Esophagus squamous epithelium (tissue), 5 donors: ENCODE data around the gene CLDN25. TPM values are rescaled to one million over a fixed set of nuclear protein-coding genes. Genes with fewer than 3 reads are reported as not detected.
A peak's percentile ranks its signal among the peaks of the same experiment; 100 is the strongest.

ENCODE experiments used
- DNase-seq: peaks from one replicate; lab custom pipeline; 2025; lab: John Stamatoyannopoulos, UW
- H3K27ac ChIP-seq, 4 donors: fragments of 200-600 bp; sonication (generic); one replicate each; pipeline ENCODE4 v1.5.1; 2016 to 2019; ENCODE audit warnings: mild to moderate bottlenecking in 1 of 4
- H3K27me3 ChIP-seq, 4 donors: fragments of 200-600 bp; sonication (generic); 1 replicate in 3 of 4; 2 replicates in 1 of 4; pipeline versions ENCODE4 v1.5.1 to v1.6.0; 2017 to 2021; ENCODE audit warnings: antibody characterized with exemption in 1 of 4
- H3K36me3 ChIP-seq, 3 donors: fragments of 200-600 bp; sonication (generic); one replicate each; pipeline ENCODE4 v1.5.1; 2016 to 2019
- H3K4me1 ChIP-seq, 3 donors: fragments of 200-600 bp; sonication (generic); one replicate each; pipeline ENCODE4 v1.5.1; 2017 to 2019
- H3K4me3 ChIP-seq, 4 donors: fragments of 200-600 bp; sonication (generic); 1 replicate in 3 of 4; 2 replicates in 1 of 4; pipeline ENCODE4 v1.5.1; 2016 to 2019; ENCODE audit warnings: mild to moderate bottlenecking in 2 of 4, moderate library complexity in 1 of 4
- H3K9me3 ChIP-seq, 3 donors: fragments of 200-600 bp; sonication (generic); one replicate each; pipeline ENCODE4 v1.5.1; 2016 to 2019
- CTCF ChIP-seq, 6 experiments: fragments of 450-650 bp in 4 of 6; fragments of 200-600 bp in 2 of 6; sonication (generic) in 2 of 6; IDR thresholded peaks; one replicate each; pipeline ENCODE4 v1.5.1; 2016 to 2019; ENCODE audit warnings: antibody characterized with exemption in 6 of 6, mild to moderate bottlenecking in 4 of 6, moderate library complexity in 4 of 6
- POLR2A ChIP-seq, 4 donors: fragments of 450-650 bp; IDR thresholded peaks; one replicate each; pipeline ENCODE4 v1.6.1; 2017; ENCODE audit warnings: antibody characterized with exemption in 4 of 4, mild to moderate bottlenecking in 4 of 4, moderate library complexity in 3 of 4
- WGBS, 2 donors: methylation state at CpG; one replicate each; pipeline ENCODE4 v1.1.5; 2018; 5-methylcytosine and 5-hydroxymethylcytosine counted together
- intact Hi-C: fragments of 100-400 bp; cut with DNase I; formaldehyde crosslinking; loops from one replicate; pipeline ENCODE4 v1.15.0; 2022
- total RNA-seq, 4 donors: library from RNA; depleted of rRNA; stranded (reverse); fragments of >200 nt; gene quantifications; one replicate each; pipeline ENCODE4 v1.1.0, GENCODE V29; 2016
- donor health status: DM: yes; HTN: yes; CAD: no.

The CLDN25 gene
- total RNA-seq, 4 donors from 2014 or later: not detected

DNA sequence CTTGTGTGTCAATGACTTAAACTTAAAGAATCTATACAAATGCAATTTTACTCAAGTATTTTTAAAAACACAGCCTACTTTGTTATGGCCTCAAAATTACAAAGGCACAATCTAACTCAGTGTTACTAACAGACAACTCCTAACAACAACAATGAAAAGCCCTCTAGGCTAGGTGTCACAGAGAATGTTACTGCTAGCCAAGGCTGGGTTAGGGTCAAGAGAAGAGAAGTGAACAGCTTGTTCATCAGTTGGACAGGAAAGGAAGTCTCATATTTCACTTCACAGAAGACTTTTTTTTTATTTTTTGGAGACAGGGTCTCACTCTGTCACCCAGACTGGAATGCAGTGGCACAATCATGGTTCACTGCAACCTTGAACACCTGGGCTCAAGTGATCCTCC is 26.0 kb downstream of the CLDN25 start:
- no peaks in the 10 kb centered on the region for H3K9me3 ChIP-seq
- TF ChIP-seq POLR2A (IDR thresholded peaks at IDR 0.05): no peak
- no peak for TF ChIP-seq CTCF (IDR thresholded peaks at IDR 0.05)
- no peak overlapping the region for H3K4me3 ChIP-seq
- H3K27ac ChIP-seq: no peak overlapping the region
- intact Hi-C loops: no loop called here
- peaks cover 0 to 99% (median 13%) of the 10 kb centered on the region in 3 donors for H3K36me3 ChIP-seq
- DNase-seq: no peak
- no peaks in the 10 kb centered on the region for H3K4me1 ChIP-seq
- H3K27me3 ChIP-seq: no peaks in the 10 kb centered on the region

DNA sequence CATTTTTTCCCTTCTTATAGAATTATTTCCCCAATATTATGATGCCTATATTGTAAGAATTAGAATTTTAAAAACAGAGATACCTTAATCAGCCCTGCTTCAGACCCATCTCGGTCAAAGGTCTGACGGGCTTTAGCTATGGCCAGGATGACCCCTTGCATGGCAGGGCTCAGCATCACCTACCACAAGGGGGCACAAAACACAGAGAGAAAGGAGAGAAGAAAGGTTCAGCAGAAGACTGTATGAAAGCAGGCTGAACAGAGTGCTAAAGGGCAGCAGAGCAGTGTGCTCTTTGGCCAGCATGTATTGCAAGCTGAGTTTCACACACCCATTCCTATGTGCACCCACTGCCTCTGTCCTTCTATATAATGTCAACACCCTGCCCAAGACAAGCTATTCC is 26.8 kb downstream of the CLDN25 start:
- DNase-seq: no peak
- H3K4me3 ChIP-seq: no peak overlapping the region
- H3K27ac ChIP-seq: no peak overlapping the region
- no peaks in the 10 kb centered on the region for H3K9me3 ChIP-seq
- WGBS, 2 donors: 92 to 100% methylated on average over 2 of the region's 2 CpGs
- H3K4me1 ChIP-seq: no peaks in the 10 kb centered on the region
- intact Hi-C loops: no loop called here
- peaks cover 0 to 99% (median 13%) of the 10 kb centered on the region in 3 donors for H3K36me3 ChIP-seq
- TF ChIP-seq CTCF (IDR thresholded peaks at IDR 0.05) (peak in 4 of 6 experiments; percentile 12 to 47 (median 17)), POLR2A (IDR thresholded peaks at IDR 0.05) (no peak)
- H3K27me3 ChIP-seq: no peaks in the 10 kb centered on the region

DNA sequence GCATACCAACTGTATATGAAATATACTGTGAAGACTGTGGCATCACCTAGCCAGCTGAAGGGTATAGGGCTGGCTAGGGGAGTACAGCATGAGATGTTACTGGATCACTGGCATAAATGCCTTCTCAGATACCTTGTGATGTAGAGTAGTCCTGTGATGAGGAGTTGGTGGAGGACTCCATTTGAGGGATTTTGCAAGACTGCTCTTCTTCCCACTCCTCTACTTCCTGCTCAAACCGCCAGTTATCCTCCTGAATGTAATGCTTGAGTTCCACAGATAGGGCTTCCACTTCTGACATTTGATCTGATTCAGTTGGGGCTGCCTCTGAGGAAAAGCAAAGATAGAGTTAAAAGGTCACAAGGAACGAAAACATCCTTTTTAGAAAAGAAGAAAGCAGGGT is 29.3 kb downstream of the CLDN25 start:
- H3K4me3 ChIP-seq: no peak overlapping the region
- no peak overlapping the region for H3K27ac ChIP-seq
- no peaks in the 10 kb centered on the region for H3K27me3 ChIP-seq
- 41 to 46% methylated on average over 2 of the region's 2 CpGs for WGBS, 2 donors
- no peak for DNase-seq
- no peak for TF ChIP-seq POLR2A (IDR thresholded peaks at IDR 0.05)
- TF ChIP-seq CTCF (IDR thresholded peaks at IDR 0.05): no peak
- H3K36me3 ChIP-seq: peaks cover 0 to 99% (median 13%) of the 10 kb centered on the region in 3 donors
- no peaks in the 10 kb centered on the region for H3K9me3 ChIP-seq
- no peaks in the 10 kb centered on the region for H3K4me1 ChIP-seq
- intact Hi-C loops: no loop called here

DNA sequence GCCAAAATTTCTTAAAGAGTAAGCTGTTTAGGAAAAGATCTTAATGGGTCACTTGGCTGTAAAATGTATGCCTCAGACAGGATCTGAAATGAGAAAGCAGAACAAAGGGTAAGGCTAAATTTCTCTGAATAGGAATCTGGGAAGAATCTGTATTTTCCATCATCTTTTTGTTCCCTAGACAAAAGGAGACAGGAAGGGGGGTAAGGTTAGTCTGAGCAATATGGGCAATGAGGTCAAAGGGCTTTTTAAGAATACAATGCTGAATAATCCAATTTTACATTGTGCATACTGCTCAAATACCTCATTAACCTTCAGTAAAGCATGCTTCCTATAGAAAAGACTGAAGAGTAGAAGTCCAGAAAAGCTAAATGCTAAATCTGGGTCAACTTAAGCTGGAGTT is 34.6 kb downstream of the CLDN25 start:
- H3K4me3 ChIP-seq: no peak overlapping the region
- H3K4me1 ChIP-seq: no peaks in the 10 kb centered on the region
- DNase-seq: no peak
- H3K36me3 ChIP-seq: peaks cover 0 to 83% (median 0%) of the 10 kb centered on the region in 3 donors
- H3K27ac ChIP-seq: no peak overlapping the region
- TF ChIP-seq CTCF (IDR thresholded peaks at IDR 0.05) (no peak), POLR2A (IDR thresholded peaks at IDR 0.05) (no peak)
- intact Hi-C loops: no loop called here
- no peaks in the 10 kb centered on the region for H3K27me3 ChIP-seq
- H3K9me3 ChIP-seq: no peaks in the 10 kb centered on the region

DNA sequence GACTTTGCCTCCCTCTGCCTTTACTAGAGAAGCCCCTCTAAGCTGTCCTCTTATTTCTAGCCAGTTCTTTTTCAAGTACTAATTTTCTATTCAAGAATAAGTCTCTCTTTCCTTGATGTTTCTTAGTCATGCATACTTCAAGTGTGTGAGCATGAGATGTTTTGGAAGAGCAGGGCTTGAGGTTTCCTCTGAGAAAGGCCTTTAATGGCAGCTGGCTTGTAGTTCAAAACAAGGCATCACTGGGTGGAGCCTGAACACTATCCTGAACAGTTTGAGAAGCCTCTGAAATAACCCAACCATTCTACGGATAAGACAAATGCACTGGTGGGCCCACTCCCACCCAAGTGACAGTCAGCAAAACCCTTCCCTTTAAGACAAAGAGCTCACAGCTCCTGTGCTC is 37.6 kb downstream of the CLDN25 start:
- Histone ChIP-seq H3K4me1 (no peaks in the 10 kb centered on the region), H3K27me3 (no peaks in the 10 kb centered on the region), H3K27ac (no peak overlapping the region), H3K9me3 (no peaks in the 10 kb centered on the region), H3K36me3 (peaks cover 0 to 84% (median 5%) of the 10 kb centered on the region in 3 donors), H3K4me3 (no peak overlapping the region)
- WGBS, 2 donors: 100% methylated on average over 1 of the region's 1 CpG; no CpG with 5 or more reads in 1 of the 2 donors
- DNase-seq: no peak
- intact Hi-C loops: no loop called here
- TF ChIP-seq CTCF (IDR thresholded peaks at IDR 0.05): no peak
